ENCODE measurements around the gene LRRC37A.
"Not testable (repeated sequence)": the region's sequence is repeated elsewhere in the genome, so short reads cannot be mapped to it uniquely, and the experiment has no call there.

Gene LRRC37A

GRCh38 chr17:46274238-46274637 lies 20.7 kb upstream of the LRRC37A start:
- no peaks in the 10 kb centered on the region for H4K20me1 ChIP-seq (ENCODE audit: insufficient read depth, low read length, poor library complexity, severe bottlenecking)
- H3F3A ChIP-seq (ENCODE audit: low read depth): no peaks in the 10 kb centered on the region
- no peak overlapping the region for H3K4me2 ChIP-seq (ENCODE audit: low read depth, low read length, poor library complexity, severe bottlenecking)
- H3K79me2 ChIP-seq (ENCODE audit: insufficient read depth, low read length): no peaks in the 10 kb centered on the region
- H2AFZ ChIP-seq (ENCODE audit: low read length): no peak overlapping the region
- no peak overlapping the region for H3K4me3 ChIP-seq (ENCODE audit: low read length, poor library complexity, severe bottlenecking)
- H3K36me3 ChIP-seq (ENCODE audit: insufficient read depth, low read length): no peaks in the 10 kb centered on the region
- H3K9me2 ChIP-seq (replicated peaks; ENCODE audit: low read depth, low read length): no peaks in the 10 kb centered on the region
- H3K4me1 ChIP-seq (ENCODE audit: insufficient read depth, low read length, poor library complexity, severe bottlenecking): no peaks in the 10 kb centered on the region
- no peaks in the 10 kb centered on the region for H3K9me3 ChIP-seq (ENCODE audit: insufficient read depth, low read depth, low read length)
- no peak for TF ChIP-seq EZH2phosphoT487 (IDR thresholded peaks at IDR 0.05; ENCODE audit: borderline replicate concordance)
- no peak for TF ChIP-seq CTCF (conservative IDR thresholded peaks at IDR 0.05; ENCODE audit: low read length)
- H3K27me3 ChIP-seq (ENCODE audit: insufficient read depth, low read length, poor library complexity, severe bottlenecking): no peaks in the 10 kb centered on the region
- no peak overlapping the region for H3K9ac ChIP-seq (ENCODE audit: low read depth, low read length, poor library complexity, severe bottlenecking)

- H3K27me3 ChIP-seq (ENCODE audit: insufficient read depth, low read length, poor library complexity, severe bottlenecking); H3K4me1 ChIP-seq (ENCODE audit: insufficient read depth, low read length, poor library complexity, severe bottlenecking); H3K9me3 ChIP-seq (ENCODE audit: insufficient read depth, low read depth, low read length); H3K9me2 ChIP-seq (replicated peaks; ENCODE audit: low read depth, low read length); H3K4me2 ChIP-seq (ENCODE audit: low read depth, low read length, poor library complexity, severe bottlenecking); H4K20me1 ChIP-seq (ENCODE audit: insufficient read depth, low read length, poor library complexity, severe bottlenecking); H3K9ac ChIP-seq (ENCODE audit: low read depth, low read length, poor library complexity, severe bottlenecking); H3K4me3 ChIP-seq (ENCODE audit: low read length, poor library complexity, severe bottlenecking); H3K79me2 ChIP-seq (ENCODE audit: insufficient read depth, low read length); H3F3A ChIP-seq (ENCODE audit: low read depth); H3K36me3 ChIP-seq (ENCODE audit: insufficient read depth, low read length); H2AFZ ChIP-seq (ENCODE audit: low read length): not testable (repeated sequence)
Measured at GRCh38 chr17:46276728-46277479, 18.0 kb upstream of the LRRC37A start.

GRCh38 chr17:46281336-46281735 lies 13.6 kb upstream of the LRRC37A start:
- H3K27me3 ChIP-seq (ENCODE audit: insufficient read depth, low read length, poor library complexity, severe bottlenecking); H2AFZ ChIP-seq (ENCODE audit: low read length); H3K4me1 ChIP-seq (ENCODE audit: insufficient read depth, low read length, poor library complexity, severe bottlenecking); H4K20me1 ChIP-seq (ENCODE audit: insufficient read depth, low read length, poor library complexity, severe bottlenecking); H3K4me3 ChIP-seq (ENCODE audit: low read length, poor library complexity, severe bottlenecking); H3K9me2 ChIP-seq (replicated peaks; ENCODE audit: low read depth, low read length); H3F3A ChIP-seq (ENCODE audit: low read depth); H3K79me2 ChIP-seq (ENCODE audit: insufficient read depth, low read length); H3K36me3 ChIP-seq (ENCODE audit: insufficient read depth, low read length); H3K9ac ChIP-seq (ENCODE audit: low read depth, low read length, poor library complexity, severe bottlenecking); H3K9me3 ChIP-seq (ENCODE audit: insufficient read depth, low read depth, low read length); H3K4me2 ChIP-seq (ENCODE audit: low read depth, low read length, poor library complexity, severe bottlenecking): not testable (repeated sequence)

- not testable (repeated sequence) for H3K36me3 ChIP-seq (ENCODE audit: insufficient read depth, low read length); H3K4me3 ChIP-seq (ENCODE audit: low read length, poor library complexity, severe bottlenecking); H3K9ac ChIP-seq (ENCODE audit: low read depth, low read length, poor library complexity, severe bottlenecking); H3K9me2 ChIP-seq (replicated peaks; ENCODE audit: low read depth, low read length); H3F3A ChIP-seq (ENCODE audit: low read depth); H3K79me2 ChIP-seq (ENCODE audit: insufficient read depth, low read length); H3K4me1 ChIP-seq (ENCODE audit: insufficient read depth, low read length, poor library complexity, severe bottlenecking); H4K20me1 ChIP-seq (ENCODE audit: insufficient read depth, low read length, poor library complexity, severe bottlenecking); H3K4me2 ChIP-seq (ENCODE audit: low read depth, low read length, poor library complexity, severe bottlenecking); H3K9me3 ChIP-seq (ENCODE audit: insufficient read depth, low read depth, low read length); H2AFZ ChIP-seq (ENCODE audit: low read length); H3K27me3 ChIP-seq (ENCODE audit: insufficient read depth, low read length, poor library complexity, severe bottlenecking)
Measured at GRCh38 chr17:46282635-46283034, 12.3 kb upstream of the LRRC37A start.

- H3K9me3 ChIP-seq (ENCODE audit: insufficient read depth, low read depth, low read length); H3K4me3 ChIP-seq (ENCODE audit: low read length, poor library complexity, severe bottlenecking); H3K4me2 ChIP-seq (ENCODE audit: low read depth, low read length, poor library complexity, severe bottlenecking); H3K79me2 ChIP-seq (ENCODE audit: insufficient read depth, low read length); H3K36me3 ChIP-seq (ENCODE audit: insufficient read depth, low read length); H3F3A ChIP-seq (ENCODE audit: low read depth); H4K20me1 ChIP-seq (ENCODE audit: insufficient read depth, low read length, poor library complexity, severe bottlenecking); H3K27me3 ChIP-seq (ENCODE audit: insufficient read depth, low read length, poor library complexity, severe bottlenecking); H3K9me2 ChIP-seq (replicated peaks; ENCODE audit: low read depth, low read length); H2AFZ ChIP-seq (ENCODE audit: low read length); H3K4me1 ChIP-seq (ENCODE audit: insufficient read depth, low read length, poor library complexity, severe bottlenecking); H3K9ac ChIP-seq (ENCODE audit: low read depth, low read length, poor library complexity, severe bottlenecking): not testable (repeated sequence)
Measured at GRCh38 chr17:46284467-46284866, 10.5 kb upstream of the LRRC37A start.

- not testable (repeated sequence) for H3K27me3 ChIP-seq (ENCODE audit: insufficient read depth, low read length, poor library complexity, severe bottlenecking); H3K9ac ChIP-seq (ENCODE audit: low read depth, low read length, poor library complexity, severe bottlenecking); H3K79me2 ChIP-seq (ENCODE audit: insufficient read depth, low read length); H3K9me3 ChIP-seq (ENCODE audit: insufficient read depth, low read depth, low read length); H3K36me3 ChIP-seq (ENCODE audit: insufficient read depth, low read length); H2AFZ ChIP-seq (ENCODE audit: low read length); H3F3A ChIP-seq (ENCODE audit: low read depth); H4K20me1 ChIP-seq (ENCODE audit: insufficient read depth, low read length, poor library complexity, severe bottlenecking); H3K9me2 ChIP-seq (replicated peaks; ENCODE audit: low read depth, low read length); H3K4me3 ChIP-seq (ENCODE audit: low read length, poor library complexity, severe bottlenecking); H3K4me1 ChIP-seq (ENCODE audit: insufficient read depth, low read length, poor library complexity, severe bottlenecking); H3K4me2 ChIP-seq (ENCODE audit: low read depth, low read length, poor library complexity, severe bottlenecking)
Measured at GRCh38 chr17:46285500-46285899, 9.4 kb upstream of the LRRC37A start.

Data from Loucy (cell line).